GM18909 (cell line): ENCODE data around the gene MYLK4.

Experiments used
- ATAC-seq: cut with Tn5 transposase; IDR thresholded peaks from one replicate; pipeline ENCODE4 v1.9.1; 2021; ENCODE audit warnings: mild to moderate bottlenecking; ENCODE audit not compliant: unreplicated experiment, poor library complexity

MYLK4 gene

GRCh38 chr6:2738373-2738979, 12.2 kb downstream of the MYLK4 start:
- ATAC-seq = no peak

- no peak for ATAC-seq
Measured at GRCh38 chr6:2737885-2738284, 12.8 kb downstream of the MYLK4 start.

GRCh38 chr6:2734488-2735166, 16.1 kb downstream of the MYLK4 start:
- no peak for ATAC-seq

- ATAC-seq = no peak
Measured at GRCh38 chr6:2733736-2734480, 16.8 kb downstream of the MYLK4 start.

- peak; percentile 93 for ATAC-seq
Measured at GRCh38 chr6:2733324-2733723, 17.4 kb downstream of the MYLK4 start.

- no peak for ATAC-seq
Measured at GRCh38 chr6:2732503-2733089, 18.1 kb downstream of the MYLK4 start.

- no peak for ATAC-seq
Measured at GRCh38 chr6:2731281-2731909, 19.3 kb downstream of the MYLK4 start.

- ATAC-seq = no peak
Measured at GRCh38 chr6:2730353-2731107, 20.2 kb downstream of the MYLK4 start.

GRCh38 chr6:2729921-2730320, 20.8 kb downstream of the MYLK4 start:
- ATAC-seq = no peak

GRCh38 chr6:2725999-2726567, 24.6 kb downstream of the MYLK4 start:
- ATAC-seq = no peak

- no peak for ATAC-seq
Measured at GRCh38 chr6:2725364-2725988, 25.2 kb downstream of the MYLK4 start.

GRCh38 chr6:2721219-2721618, 29.5 kb downstream of the MYLK4 start:
- no peak for ATAC-seq

- no peak for ATAC-seq
Measured at GRCh38 chr6:2719093-2719455, 31.6 kb downstream of the MYLK4 start.

- no peak for ATAC-seq
Measured at GRCh38 chr6:2718334-2719092, 32.2 kb downstream of the MYLK4 start.

GRCh38 chr6:2716936-2717700, 33.6 kb downstream of the MYLK4 start:
- ATAC-seq = no peak

- no peak for ATAC-seq
Measured at GRCh38 chr6:2715737-2716136, 35.0 kb downstream of the MYLK4 start.

GRCh38 chr6:2714111-2714895, 36.4 kb downstream of the MYLK4 start:
- no peak for ATAC-seq
